ENCODE results near the gene NCKAP5.

NCKAP5 gene

GRCh38 chr2:132984731-132985130 lies 583.5 kb downstream of the NCKAP5 start:
- ATAC-seq (no peak), DNase-seq (no peak)

GRCh38 chr2:132980304-132980703 lies 588.0 kb downstream of the NCKAP5 start:
- DNase-seq, result no peak
- no peak for ATAC-seq

- no peak for ATAC-seq
Observed at GRCh38 chr2:132979339-132980093, 588.7 kb downstream of the NCKAP5 start.

GRCh38 chr2:132978840-132979239 lies 589.4 kb downstream of the NCKAP5 start:
- ATAC-seq (no peak), DNase-seq (no peak)

More at GRCh38 chr2:132979339-132980093, 588.7 kb downstream of the NCKAP5 start:
- DNase-seq, result no peak

GRCh38 chr2:132977812-132978529 lies 590.3 kb downstream of the NCKAP5 start:
- DNase-seq (no peak), ATAC-seq (no peak)

- DNase-seq, result no peak
- no peak for ATAC-seq
Observed at GRCh38 chr2:132975193-132976105, 592.8 kb downstream of the NCKAP5 start.

GRCh38 chr2:132974467-132975095 lies 593.7 kb downstream of the NCKAP5 start:
- no peak for ATAC-seq
- no peak for DNase-seq

GRCh38 chr2:132971310-132972061 lies 596.8 kb downstream of the NCKAP5 start:
- DNase-seq, result no peak
- ATAC-seq, result no peak

GRCh38 chr2:132969371-132969985 lies 598.8 kb downstream of the NCKAP5 start:
- DNase-seq, result no peak
- ATAC-seq, result no peak

- DNase-seq (no peak), ATAC-seq (no peak)
Observed at GRCh38 chr2:132965460-132965859, 602.8 kb downstream of the NCKAP5 start.

GRCh38 chr2:132963161-132963560 lies 605.1 kb downstream of the NCKAP5 start:
- ATAC-seq (no peak), DNase-seq (no peak)

- DNase-seq (no peak), ATAC-seq (no peak)
Observed at GRCh38 chr2:132958887-132959286, 609.4 kb downstream of the NCKAP5 start.

- ATAC-seq (no peak), DNase-seq (no peak)
Observed at GRCh38 chr2:132955871-132956615, 612.2 kb downstream of the NCKAP5 start.

- DNase-seq (no peak), ATAC-seq (no peak)
Observed at GRCh38 chr2:132953771-132954170, 614.5 kb downstream of the NCKAP5 start.

GRCh38 chr2:132951008-132951714 lies 617.1 kb downstream of the NCKAP5 start:
- no peak for DNase-seq
- no peak for ATAC-seq

- no peak for DNase-seq
- no peak for ATAC-seq
Observed at GRCh38 chr2:132949108-132949507, 619.2 kb downstream of the NCKAP5 start.

- no peak for DNase-seq
- ATAC-seq, result no peak
Observed at GRCh38 chr2:132948211-132948610, 620.1 kb downstream of the NCKAP5 start.

- DNase-seq, result no peak
- ATAC-seq, result no peak
Observed at GRCh38 chr2:132943829-132944228, 624.4 kb downstream of the NCKAP5 start.

- no peak for DNase-seq
- no peak for ATAC-seq
Observed at GRCh38 chr2:132941296-132942020, 626.8 kb downstream of the NCKAP5 start.

Data from stimulated activated naive CD8-positive, alpha-beta T cell treated with anti-CD3 and anti-CD28 coated beads, Interleukin-15, Interleukin-2, amounts not matched to agents 100 U/mL and 50 U/mL, for 24 hours (primary cell).